WTC11 (cell line): ENCODE results near the gene FUZ.

Experiments used
- ARID4B ChIP-seq: sonication (generic); formaldehyde crosslinking; IDR thresholded peaks from 2 replicates; pipeline ENCODE4 v1.8.0; 2023; ENCODE audit warnings: missing genetic modification reagents, mild to moderate bottlenecking, borderline replicate concordance
- CTCF ChIP-seq: fragments of 200-600 bp; IDR thresholded peaks from 2 replicates; pipeline ENCODE4 v1.8.0; 2022; ENCODE audit warnings: antibody characterized with exemption
- FOXP1 ChIP-seq: sonication (generic); formaldehyde crosslinking; IDR thresholded peaks from 2 replicates; pipeline ENCODE4 v1.8.0; 2022; ENCODE audit warnings: missing genetic modification reagents, mild to moderate bottlenecking, moderate library complexity, borderline replicate concordance
- GABPB1 ChIP-seq: sonication (generic); formaldehyde crosslinking; IDR thresholded peaks from 2 replicates; pipeline ENCODE4 v1.8.1; 2023; ENCODE audit warnings: mild to moderate bottlenecking, missing genetic modification reagents
- JUN ChIP-seq: sonication (generic); formaldehyde crosslinking; IDR thresholded peaks from 2 replicates; pipeline ENCODE4 v1.8.0; 2023; ENCODE audit warnings: mild to moderate bottlenecking, missing genetic modification reagents
- SMAD4 ChIP-seq: sonication (generic); formaldehyde crosslinking; IDR thresholded peaks from 2 replicates; pipeline ENCODE4 v1.8.0; 2022; ENCODE audit warnings: mild to moderate bottlenecking, missing genetic modification reagents
- USF1 ChIP-seq: sonication (generic); formaldehyde crosslinking; IDR thresholded peaks from 2 replicates; pipeline ENCODE4 v1.8.0; 2022; ENCODE audit warnings: mild to moderate bottlenecking, missing genetic modification reagents
- ZNF219 ChIP-seq: sonication (generic); formaldehyde crosslinking; IDR thresholded peaks from 2 replicates; pipeline ENCODE4 v1.8.0; 2023; ENCODE audit warnings: missing genetic modification reagents, mild to moderate bottlenecking, borderline replicate concordance
- ZNF416 ChIP-seq: fragments of 250-450 bp; sonication (Bioruptor Pico); IDR thresholded peaks from 2 replicates; pipeline ENCODE4 v1.9.0; 2021; ENCODE audit warnings: mild to moderate bottlenecking, inconsistent platforms
- ZNF423 ChIP-seq: fragments of 250-450 bp; sonication (Bioruptor Pico); IDR thresholded peaks from 2 replicates; pipeline ENCODE4 v2.1.2; 2022; ENCODE audit warnings: mild to moderate bottlenecking, moderate library complexity

- no peak for TF ChIP-seq ARID4B (CRISPR knock-in tag)
- TF ChIP-seq CTCF: no peak
- TF ChIP-seq USF1 (CRISPR knock-in tag): no peak
- TF ChIP-seq SMAD4 (CRISPR knock-in tag): no peak
- no peak for TF ChIP-seq JUN
- TF ChIP-seq FOXP1 (CRISPR knock-in tag): no peak
- TF ChIP-seq ZNF219: no peak
- TF ChIP-seq ZNF423 (CRISPR knock-in tag): no peak
- TF ChIP-seq ZNF416 (CRISPR knock-in tag): no peak
- no peak for TF ChIP-seq GABPB1
Observed at GRCh38 chr19:49792829-49793560, 20.1 kb downstream of the FUZ start.
